ENCODE measurements around the gene WFIKKN2.
"Not testable (repeated sequence)": the region's sequence is repeated elsewhere in the genome, so short reads cannot be mapped to it uniquely, and the experiment has no call there.

WFIKKN2 gene, protein sequence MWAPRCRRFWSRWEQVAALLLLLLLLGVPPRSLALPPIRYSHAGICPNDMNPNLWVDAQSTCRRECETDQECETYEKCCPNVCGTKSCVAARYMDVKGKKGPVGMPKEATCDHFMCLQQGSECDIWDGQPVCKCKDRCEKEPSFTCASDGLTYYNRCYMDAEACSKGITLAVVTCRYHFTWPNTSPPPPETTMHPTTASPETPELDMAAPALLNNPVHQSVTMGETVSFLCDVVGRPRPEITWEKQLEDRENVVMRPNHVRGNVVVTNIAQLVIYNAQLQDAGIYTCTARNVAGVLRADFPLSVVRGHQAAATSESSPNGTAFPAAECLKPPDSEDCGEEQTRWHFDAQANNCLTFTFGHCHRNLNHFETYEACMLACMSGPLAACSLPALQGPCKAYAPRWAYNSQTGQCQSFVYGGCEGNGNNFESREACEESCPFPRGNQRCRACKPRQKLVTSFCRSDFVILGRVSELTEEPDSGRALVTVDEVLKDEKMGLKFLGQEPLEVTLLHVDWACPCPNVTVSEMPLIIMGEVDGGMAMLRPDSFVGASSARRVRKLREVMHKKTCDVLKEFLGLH

DNA sequence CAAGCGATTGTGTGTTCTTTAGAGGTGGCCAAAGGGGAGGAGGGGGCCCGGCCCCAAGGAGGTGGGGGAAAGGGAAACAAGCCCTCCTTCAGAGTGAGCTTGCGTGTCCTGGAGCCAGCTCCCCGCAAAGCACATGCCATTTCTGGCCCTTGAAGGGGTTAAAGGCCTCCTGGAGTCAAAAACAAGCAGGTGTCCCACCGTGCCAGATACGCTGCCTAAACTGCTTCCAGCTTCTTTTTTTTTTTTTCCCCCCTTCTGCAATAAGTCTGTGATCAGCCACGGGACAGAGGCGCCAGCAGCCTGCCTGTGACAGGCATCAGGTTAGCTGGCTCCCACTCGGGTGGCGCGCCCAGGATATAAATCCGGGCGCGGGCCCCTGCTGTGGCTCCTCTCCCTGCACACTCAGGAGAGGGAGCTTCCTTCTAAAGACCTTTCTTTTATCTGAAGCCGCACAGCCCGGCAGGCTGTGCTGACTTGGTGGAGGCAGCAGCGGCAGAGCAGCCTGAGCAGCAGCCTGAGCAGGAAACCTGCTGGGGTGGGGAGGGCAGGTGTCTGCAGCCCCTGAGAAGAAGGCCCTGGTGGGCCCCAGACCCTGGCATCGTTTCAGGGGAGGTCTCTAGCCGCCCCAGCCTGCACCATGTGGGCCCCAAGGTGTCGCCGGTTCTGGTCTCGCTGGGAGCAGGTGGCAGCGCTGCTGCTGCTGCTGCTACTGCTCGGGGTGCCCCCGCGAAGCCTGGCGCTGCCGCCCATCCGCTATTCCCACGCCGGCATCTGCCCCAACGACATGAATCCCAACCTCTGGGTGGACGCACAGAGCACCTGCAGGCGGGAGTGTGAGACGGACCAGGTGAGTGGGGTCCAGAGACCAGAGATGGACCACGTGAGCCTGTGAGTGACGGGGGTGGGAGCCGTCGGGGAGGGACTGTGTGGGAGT lies at the start of gene WFIKKN2:
TSS of gene WFIKKN2 (plus strand) at position 286 of the 934 bp plus-strand sequence. CDS start at position 638, 352 bp downstream.
- DNase-seq (ENCODE audit: low read depth in 2 of 2) = no peak

DNA sequence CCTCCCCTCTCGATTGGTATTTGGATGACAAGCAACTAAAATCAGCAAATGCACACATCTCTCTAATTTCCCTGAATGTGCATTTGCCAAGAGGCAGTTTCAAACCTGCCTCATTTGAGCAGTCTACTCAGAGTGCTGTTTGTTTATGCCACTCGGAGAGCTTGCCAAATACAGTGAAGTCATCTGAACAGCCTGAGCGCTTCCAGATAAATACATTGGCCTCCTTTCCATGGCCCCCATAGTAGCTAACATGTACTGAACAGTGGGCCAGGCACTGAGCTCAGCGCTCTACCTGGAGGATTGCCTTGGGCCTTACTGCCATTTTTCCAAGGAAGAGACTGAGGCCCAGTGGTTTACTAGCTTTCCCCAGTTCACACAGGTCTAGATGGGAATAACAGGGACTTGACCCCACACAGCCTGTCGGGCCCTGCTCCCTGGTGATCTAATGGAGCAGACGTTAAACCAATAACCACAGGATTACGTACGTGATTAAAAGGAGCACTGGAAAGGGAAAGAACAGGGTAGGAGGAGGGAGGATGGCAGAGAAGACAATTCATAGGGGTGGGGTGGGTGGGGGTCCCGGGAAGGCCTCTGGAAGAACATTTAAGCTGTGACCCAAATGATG lies 49.3 kb upstream of the WFIKKN2 start:
- no peak for DNase-seq (ENCODE audit: low read depth in 2 of 2)

DNA sequence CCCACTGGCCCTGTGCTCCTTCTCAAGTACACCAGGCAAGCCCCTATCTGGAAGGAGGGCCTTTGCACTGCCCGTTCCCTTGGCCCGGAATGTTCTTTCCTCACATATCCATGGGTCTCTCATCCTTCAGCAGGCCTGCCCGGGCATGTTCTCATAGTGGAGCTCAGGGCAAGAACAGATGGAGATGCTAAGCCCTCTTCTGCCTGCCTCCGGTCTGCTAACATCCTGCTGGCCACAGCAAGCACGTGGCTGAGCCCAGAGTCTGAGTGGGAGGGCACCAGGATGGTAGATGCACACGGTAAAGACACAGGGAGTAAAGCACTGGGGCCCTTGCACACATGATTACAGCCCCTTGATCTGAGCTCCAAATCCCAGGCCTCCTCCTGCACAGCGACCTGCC lies 48.3 kb upstream of the WFIKKN2 start:
- no peak for DNase-seq (ENCODE audit: low read depth in 2 of 2)

DNA sequence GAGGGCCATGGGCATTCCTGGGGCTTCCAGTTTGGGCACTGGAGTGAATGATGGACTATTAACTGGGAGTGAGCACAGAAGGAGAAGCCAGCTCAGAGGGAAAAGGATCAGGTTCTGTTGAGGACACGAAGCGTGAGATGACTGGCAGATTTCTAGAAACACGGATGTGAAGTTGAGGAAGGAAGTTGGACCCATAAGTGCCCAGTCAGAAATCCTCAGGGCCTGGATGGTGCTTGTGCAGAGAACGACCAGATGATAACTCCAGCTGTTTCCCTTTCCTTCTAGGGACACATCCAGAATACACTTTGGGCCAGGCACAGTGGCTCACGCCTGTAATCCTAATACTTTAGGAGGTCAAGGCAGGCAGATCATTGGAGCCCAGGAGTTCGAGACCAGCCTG lies 44.8 kb upstream of the WFIKKN2 start:
- no peak for DNase-seq (ENCODE audit: low read depth in 2 of 2)

DNA sequence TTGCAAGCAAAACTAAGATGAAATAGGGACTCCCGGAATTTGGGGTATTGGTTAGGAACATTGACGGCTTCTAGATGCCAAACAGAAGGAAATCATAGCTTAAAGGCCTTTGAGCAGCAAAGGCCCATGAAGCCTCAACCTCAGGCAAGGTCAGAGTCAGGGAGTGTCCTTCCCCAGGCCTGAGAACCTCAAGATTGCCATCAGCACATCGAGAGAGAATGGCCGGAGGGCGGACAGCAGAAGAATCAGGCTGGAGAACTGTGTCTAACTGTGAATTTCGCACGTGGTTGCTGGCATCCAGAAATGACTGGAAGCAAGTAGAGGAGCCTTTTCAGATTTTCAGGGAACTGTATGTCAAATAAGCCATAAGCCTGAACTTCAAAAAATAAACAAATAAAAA lies 43.3 kb upstream of the WFIKKN2 start:
- no peak for DNase-seq (ENCODE audit: low read depth in 2 of 2)

DNA sequence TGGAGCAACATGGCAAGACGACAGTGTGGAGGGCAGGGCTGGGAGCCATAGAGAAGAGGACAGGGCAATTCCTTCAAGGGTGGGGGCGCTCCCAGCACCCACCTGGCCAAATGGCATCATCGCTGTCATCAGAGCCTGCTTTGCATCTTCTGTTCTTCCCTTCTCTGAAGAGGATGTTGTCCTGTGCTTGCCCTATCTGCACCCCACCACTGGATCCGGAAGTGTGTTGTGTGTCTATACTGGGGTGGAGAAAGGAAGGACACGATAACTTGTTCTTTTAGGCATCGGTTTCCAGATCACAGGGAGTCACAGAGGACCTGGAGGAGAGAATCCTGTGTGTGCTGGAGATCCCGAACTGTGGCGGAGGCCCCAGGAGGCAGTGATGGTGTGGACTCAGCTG lies 42.4 kb upstream of the WFIKKN2 start:
- no peak for DNase-seq (ENCODE audit: low read depth in 2 of 2)

DNA sequence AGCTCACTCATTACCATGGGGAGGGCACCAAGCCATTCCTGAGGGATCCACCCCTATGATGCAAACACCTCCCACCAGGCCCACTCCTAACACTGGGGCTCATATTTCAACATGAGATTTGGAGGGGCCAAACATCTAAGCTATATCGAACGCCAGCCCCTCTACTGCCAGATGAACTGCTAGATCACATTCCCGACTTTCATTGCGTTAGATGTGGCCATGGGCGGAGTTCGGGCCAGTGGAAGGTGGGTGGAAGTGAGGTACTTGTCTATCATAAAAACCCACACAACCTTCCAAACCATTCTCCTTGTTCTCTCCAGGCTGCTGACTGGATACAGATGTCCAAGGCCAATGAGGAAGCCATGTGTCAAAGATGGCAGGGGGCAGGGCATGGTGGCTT lies 41.0 kb upstream of the WFIKKN2 start:
- no peak for DNase-seq (ENCODE audit: low read depth in 2 of 2)

DNA sequence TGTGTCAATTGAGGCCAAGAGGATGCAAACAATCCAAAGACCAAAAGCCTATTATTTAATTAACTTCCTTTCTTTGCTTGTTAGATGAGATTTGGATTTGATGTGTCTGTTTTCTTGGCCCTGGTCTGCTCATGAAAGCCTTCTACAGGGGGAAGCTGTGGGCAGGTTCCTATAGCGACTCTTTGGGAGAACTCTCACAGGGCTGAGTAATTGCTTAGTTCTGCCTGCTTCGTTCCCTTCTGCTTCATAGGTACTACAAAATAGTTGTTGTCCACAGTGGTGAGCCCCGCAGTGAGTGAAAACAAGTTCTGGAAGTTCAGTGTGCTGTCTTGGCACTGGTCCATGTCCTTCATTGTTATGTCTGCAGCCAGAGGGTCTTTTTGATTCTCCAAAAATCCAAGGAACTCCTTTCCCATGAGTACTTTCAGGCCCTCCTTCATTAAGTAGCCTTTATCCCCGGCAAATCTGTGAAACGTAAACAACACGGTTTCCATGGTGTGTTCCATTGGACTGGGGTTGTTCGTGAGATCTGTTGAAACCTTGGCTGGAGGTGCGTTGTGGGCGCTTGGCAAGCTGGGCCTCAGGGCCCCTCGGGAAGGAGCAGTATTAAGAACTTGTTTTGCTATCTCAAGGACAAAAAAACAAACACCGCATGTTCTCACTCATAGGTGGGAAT lies 38.1 kb upstream of the WFIKKN2 start:
- no peak for DNase-seq (ENCODE audit: low read depth in 2 of 2)

DNA sequence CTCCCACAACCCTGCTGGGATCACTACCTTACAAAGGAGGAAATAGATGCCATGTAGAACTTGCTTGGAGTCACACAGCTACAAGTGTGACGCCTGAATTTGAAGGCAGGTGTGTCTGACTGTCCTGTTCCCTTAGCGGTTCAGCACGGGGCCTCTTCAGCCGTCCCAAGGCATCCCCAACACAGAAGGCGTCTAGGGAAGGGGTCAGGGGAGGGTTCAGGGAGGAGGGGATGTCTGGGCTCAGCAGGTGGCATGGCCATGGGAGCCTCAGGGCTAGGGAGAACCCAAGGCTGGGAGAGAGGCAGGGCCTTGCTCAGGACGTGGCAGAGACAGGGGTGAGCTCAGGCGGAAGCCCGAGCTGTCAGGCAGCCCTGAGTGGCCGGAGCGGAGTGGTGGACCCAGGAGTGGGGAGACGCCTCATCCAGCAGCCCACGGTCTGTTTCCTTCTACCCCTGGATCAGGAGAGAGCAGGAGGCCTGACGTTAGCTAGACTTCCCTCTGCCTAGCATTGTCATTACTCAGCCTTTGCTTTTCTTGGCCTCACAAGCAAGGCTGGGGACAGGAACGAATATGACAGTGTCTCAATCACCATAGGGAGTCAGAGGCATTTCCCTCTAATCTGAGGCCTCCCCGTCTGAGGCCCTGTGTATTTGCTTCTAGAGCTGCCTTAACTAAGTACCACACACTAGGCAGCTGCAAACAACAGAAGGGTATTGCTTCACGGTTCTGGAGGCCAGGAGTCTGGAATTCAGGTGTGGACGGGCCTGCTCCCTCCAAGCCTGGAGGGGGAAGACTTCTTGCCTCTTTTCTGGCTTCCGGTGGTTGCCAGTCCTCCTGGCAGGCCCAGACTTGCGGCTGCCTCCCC lies 36.7 kb upstream of the WFIKKN2 start:
- DNase-seq (ENCODE audit: low read depth in 2 of 2) = no peak

DNA sequence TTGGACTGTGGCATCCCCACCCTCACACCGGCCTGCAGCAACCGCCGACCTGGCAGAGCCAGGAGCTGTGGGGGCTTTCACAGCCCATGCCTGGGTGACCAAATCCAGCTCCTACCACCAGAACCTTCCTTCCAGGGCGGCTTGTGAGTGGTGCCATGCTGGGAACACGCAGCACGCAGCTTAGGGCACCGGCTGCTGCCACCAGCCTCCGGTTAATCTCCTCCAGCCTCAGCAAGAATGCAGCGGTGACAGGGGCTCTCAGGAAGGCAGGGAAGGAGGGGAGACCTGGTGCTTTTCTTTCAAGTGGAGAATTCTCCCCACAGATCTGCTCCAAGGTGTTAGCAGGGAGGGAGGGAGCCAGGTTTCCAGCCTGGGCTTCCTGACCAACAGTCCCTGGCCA lies 35.8 kb upstream of the WFIKKN2 start:
- no peak for DNase-seq (ENCODE audit: low read depth in 2 of 2)

DNA sequence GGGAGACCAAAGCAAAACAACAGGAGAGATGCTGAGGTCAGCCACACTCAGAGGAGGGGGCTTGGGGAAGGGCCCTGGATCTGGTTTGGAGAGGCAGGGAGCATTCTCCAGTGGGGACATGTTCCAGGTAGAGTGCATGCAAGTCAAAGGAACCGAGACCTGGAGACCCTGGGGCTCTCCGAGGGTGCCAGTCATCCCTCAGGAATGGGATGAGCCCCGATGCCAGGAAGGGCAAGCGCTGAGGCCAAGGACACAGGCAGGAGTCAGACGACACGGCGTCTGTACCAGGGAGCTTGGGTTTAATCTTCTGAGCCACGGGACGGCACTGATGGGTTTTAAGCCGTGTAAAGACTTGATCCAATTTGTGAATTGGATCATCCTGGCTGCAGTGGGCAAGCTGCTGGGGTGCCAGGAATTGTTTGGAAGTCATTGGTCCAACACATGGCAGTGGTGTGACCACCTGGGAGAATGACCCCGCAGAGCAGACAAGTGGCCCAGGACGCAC lies 35.1 kb upstream of the WFIKKN2 start:
- no peak for DNase-seq (ENCODE audit: low read depth in 2 of 2)

DNA sequence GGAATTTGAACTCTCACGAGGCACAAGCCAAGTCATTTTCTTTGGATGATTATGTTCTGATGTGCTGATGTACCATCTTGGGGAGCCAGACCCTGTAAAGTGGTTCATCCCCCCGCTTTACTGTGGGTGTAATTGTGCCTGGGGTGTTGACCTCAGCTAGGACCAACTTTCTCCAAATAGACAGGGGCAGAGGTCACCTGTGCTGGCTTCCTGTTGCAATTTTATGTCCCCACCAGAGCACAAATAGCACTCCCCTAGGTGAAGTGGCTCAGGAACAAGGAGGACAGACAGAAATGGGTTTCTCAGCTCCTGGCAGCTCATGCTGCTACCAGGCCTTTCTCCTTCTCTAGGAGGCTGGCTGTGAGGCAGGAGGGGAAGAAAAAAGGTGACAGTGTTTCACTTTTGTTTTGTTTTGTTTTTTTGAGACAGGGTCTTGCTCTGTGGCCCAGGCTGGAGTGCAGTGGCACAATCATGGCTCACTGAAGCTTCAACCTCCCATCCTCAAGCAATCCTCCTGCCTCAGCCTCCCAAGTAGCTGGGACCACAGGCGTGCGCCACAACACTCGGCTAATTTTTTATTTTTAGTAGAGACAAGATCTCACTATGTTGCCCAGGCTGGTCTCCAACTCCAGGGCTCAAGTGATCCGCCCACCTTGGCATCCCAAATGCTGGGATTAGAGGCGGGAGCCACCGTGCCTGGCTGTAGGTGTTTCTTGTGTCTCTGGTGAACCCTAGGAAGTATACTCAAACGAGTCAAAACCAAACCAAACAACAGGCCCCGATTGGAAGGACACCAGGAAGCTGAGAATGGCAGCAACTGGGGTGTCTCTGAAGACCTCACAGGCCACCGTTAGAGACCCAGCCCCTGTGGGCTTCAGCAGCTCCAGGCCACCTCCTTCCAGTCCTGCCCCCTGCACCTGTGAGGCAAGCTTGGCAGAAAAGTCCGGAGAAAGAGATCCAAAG lies 32.5 kb upstream of the WFIKKN2 start:
- no peak for DNase-seq (ENCODE audit: low read depth in 2 of 2)

DNA sequence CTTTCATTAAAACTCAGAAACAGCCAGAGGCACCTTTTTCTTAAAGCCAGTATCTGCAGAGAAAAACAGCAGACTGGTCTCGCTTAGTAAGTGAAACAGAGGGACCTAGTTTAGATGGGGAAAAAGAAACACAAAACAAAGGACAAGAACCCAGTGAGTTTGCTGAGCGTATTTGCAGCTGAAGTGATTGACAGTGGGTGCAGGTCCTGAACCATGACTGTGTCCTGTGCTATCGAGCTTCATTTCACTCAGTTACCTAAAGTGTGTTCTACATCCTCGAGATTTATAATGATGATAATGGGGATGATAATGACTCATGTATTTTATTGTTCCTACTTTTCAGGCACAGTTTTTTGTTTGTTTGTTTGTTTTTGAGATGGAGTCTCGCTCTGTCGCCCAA lies 31.7 kb upstream of the WFIKKN2 start:
- DNase-seq (ENCODE audit: low read depth in 2 of 2) = no peak

DNA sequence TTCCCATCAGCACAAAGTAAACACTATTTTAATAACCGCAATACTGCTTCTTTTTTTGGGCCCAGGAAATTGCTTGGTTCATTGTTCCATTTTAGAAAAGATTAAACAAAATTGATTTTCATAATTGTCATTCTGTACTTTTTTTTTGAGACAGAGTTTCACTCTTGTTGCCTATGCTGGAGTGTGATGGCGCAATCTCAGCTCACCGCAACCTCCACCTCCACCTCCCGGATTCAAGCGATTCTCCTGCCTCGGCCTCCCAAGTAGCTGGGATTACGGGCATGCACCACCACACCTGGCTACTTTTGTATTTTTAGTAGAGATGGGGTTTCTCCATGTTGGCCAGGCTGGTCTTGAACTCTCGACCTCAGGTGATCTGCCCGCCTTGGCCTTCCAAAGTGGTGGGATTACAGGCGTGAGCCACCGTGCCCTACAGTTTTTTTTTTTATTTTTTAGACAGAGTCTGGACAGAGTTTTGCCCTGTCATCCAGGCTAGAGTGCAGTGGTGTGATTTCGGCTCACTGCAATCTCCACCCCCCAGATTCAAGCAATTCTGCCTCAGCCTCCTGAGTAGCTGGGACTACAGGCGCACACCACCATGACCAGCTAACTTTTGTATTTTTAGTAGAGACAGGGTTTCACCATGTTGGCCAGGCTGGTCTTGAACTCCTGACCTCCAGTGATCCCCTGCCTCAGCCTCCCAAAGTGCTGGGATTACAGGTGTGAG lies 30.5 kb upstream of the WFIKKN2 start:
- not testable (repeated sequence) for DNase-seq (ENCODE audit: low read depth in 2 of 2)

DNA sequence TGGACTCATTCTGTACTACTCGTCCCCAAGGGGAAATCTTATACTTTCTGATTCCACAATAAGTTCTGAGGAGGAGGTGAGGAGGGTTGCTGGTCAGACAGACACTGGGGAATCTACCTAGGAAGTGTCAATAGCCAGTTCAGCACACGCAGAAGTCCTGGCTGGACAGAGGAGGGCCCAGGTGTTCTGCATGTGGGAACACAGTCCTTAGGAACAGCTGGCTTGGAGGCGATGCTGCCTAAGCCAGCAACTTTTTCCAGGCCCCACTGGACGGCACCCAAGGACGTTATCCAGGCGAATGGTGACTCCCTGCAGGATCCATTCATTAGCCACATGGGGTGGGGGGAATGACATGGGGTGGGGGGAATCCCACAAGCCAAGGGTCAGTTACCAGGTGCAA lies 29.9 kb upstream of the WFIKKN2 start:
- no peak for DNase-seq (ENCODE audit: low read depth in 2 of 2)

DNA sequence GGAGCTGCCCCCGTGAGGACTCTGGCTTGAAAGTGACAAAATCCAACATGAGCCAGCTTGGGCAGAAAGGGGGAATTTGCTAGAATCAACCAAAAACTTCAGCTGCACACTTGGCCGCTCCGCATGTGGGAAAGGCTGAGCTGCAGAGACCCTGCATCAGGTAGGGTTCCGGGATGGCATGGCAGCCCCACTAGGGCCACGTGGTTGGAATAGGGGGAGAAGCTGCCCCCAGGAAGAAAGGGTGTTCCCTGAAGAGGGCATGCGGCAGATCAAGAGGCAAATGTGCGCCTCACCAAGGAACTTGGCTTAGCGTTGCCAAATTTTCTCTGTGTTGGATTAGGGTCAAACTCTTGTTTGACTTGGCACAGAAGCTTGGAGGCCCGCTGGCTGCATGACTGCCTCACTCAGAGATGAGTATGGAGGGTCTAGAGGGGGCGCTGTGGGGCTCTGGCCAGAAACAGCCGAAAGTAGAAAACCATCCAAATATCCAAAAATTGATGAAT lies 29.2 kb upstream of the WFIKKN2 start:
- DNase-seq (ENCODE audit: low read depth in 2 of 2) = no peak

DNA sequence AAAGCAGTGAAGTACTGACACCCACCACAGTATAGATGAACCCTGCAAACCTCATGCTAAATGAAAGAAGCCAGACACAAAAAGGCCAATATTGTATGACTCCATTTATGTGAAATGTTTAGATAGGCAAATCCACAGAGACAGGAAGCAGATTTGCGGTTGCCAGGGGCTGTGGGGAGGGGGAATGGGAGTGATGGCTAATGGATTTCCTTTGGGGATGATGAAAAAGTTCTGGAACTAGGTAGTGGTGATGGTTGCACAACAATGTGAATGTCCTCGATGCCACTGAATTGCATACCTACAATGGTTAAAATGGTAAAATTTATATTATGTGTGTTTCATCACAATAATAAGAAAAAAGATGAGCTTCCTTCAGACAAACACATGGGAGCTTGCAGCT lies 28.4 kb upstream of the WFIKKN2 start:
- DNase-seq (ENCODE audit: low read depth in 2 of 2) = no peak

DNA sequence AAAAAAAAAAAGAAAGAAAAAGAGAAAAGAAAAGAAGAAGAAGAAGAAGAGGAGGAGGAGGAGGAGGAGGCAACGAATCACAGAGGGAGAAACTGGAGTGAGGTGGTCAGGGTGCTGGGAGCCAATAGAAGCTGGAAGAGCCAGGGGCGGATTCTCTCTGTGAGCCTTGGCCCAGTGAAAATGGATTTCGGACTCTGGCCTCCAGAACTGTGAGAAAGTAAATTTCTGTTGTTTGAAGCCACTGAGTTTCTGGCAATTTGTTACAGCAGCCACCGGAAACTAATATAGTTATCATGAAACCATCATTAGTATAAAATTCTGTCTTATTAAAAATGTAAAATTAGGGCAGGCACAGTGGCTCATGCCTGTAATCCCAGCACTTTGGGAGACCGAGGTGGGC lies 27.7 kb upstream of the WFIKKN2 start:
- no peak for DNase-seq (ENCODE audit: low read depth in 2 of 2)
